Upper lobe of right lung (tissue), 1 donor: ENCODE measurements around the gene BRD4. TPM values are rescaled to one million over a fixed set of nuclear protein-coding genes. Genes with fewer than 3 reads are reported as not detected.
A peak's percentile ranks its signal among the peaks of the same experiment; 100 is the strongest.

Source experiments
- ATAC-seq: fragments of 200-7000 bp; cut with Tn5 transposase; one replicate; pipeline ENCODE4 v1.9.1; 2020; ENCODE audit warnings: mild to moderate bottlenecking, moderate library complexity
- DNase-seq: peaks from one replicate; pipeline ENCODE4 v3.0.0-alpha.2; 2020
- H3K27ac ChIP-seq: fragments of 200-600 bp; one replicate; pipeline ENCODE4 v1.8.0; 2022
- H3K27me3 ChIP-seq: fragments of 200-600 bp; one replicate; pipeline ENCODE4 v1.8.0; 2022; ENCODE audit warnings: mild to moderate bottlenecking
- H3K36me3 ChIP-seq: fragments of 200-600 bp; one replicate; pipeline ENCODE4 v1.8.0; 2022
- H3K4me1 ChIP-seq: fragments of 200-600 bp; one replicate; pipeline ENCODE4 v1.8.0; 2022
- H3K4me3 ChIP-seq: fragments of 200-600 bp; one replicate; pipeline ENCODE4 v1.8.0; 2022; ENCODE audit warnings: mild to moderate bottlenecking
- H3K9me3 ChIP-seq: fragments of 200-600 bp; one replicate; pipeline ENCODE4 v1.8.0; 2022
- intact Hi-C: fragments of 100-400 bp; cut with DNase I; formaldehyde crosslinking; loops from one replicate; pipeline ENCODE4 v1.11.0; 2022
- total RNA-seq: library from RNA; stranded (reverse); fragmentation: NEBNext Ultra II Directional; extraction: Animal tissue kit (Norgen Biotek cat#: 25700); gene quantifications from one replicate; pipeline ENCODE4 v1.2.1, GENCODE V29; 2021
- TF ChIP-seq, protein P1 (sequence below): fragments of 200-600 bp; IDR thresholded peaks from one replicate; pipeline ENCODE4 v1.8.0; 2022; ENCODE audit warnings: antibody characterized with exemption
- donor health status: DM: no; HTN: yes; CAD: no; lungs with severe emphysema.

BRD4 gene
- total RNA-seq, 1 donor from 2014 or later = 101 TPM

DNA sequence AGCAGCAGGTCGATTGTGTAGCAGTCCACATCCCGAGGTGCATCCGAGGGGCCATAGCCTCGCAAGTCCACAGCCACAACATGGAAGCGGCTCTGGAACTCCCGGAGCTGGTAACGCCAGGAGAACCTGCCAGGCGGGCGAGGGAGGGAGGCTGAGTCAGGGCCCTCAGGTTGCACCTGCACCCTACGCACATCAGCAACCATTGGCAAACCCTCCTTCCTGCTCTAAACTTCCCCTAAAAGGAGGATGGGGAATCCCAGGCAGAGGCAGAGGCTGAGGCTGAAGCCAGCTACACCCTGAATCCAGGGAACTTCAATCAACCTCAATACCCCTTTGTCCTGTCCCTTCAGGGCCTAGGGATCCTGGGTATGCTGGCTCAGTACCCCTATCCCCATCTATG lies 101.1 kb downstream of the BRD4 start:
- DNase-seq (no peak), ATAC-seq (no peak)
- H3K9me3 ChIP-seq = no peaks in the 10 kb centered on the region
- TF ChIP-seq, protein P1, sequence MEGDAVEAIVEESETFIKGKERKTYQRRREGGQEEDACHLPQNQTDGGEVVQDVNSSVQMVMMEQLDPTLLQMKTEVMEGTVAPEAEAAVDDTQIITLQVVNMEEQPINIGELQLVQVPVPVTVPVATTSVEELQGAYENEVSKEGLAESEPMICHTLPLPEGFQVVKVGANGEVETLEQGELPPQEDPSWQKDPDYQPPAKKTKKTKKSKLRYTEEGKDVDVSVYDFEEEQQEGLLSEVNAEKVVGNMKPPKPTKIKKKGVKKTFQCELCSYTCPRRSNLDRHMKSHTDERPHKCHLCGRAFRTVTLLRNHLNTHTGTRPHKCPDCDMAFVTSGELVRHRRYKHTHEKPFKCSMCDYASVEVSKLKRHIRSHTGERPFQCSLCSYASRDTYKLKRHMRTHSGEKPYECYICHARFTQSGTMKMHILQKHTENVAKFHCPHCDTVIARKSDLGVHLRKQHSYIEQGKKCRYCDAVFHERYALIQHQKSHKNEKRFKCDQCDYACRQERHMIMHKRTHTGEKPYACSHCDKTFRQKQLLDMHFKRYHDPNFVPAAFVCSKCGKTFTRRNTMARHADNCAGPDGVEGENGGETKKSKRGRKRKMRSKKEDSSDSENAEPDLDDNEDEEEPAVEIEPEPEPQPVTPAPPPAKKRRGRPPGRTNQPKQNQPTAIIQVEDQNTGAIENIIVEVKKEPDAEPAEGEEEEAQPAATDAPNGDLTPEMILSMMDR = no peak
- intact Hi-C loops = no loop called here
- H3K4me3 ChIP-seq = no peak overlapping the region
- H3K4me1 ChIP-seq = peaks cover 8% of the 10 kb centered on the region
- peaks cover 11% of the 10 kb centered on the region for H3K36me3 ChIP-seq
- H3K27me3 ChIP-seq = no peaks in the 10 kb centered on the region
- no peak overlapping the region for H3K27ac ChIP-seq

DNA sequence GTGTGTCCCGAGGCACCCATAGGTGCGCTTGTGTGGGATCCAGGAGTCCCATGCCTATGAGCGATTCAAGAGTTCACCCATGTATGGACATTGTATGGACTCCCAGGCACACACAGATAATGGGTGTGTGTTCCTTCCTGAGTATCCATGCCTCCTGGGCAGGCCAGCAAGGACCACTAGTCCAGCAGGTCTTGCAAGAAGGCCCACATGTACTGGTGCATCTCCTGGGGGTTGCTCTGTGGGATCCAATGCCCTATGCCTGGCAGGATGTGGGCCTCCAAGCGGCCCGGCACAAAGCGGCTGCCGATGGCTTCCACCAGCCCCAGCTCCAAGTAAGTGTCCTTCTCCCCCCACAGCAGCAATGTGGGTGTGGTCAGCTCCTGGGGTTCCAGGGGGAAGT lies 105.1 kb downstream of the BRD4 start:
- DNase-seq (no peak), ATAC-seq (no peak)
- H3K27me3 ChIP-seq = no peaks in the 10 kb centered on the region
- no peak overlapping the region for H3K4me3 ChIP-seq
- H3K36me3 ChIP-seq = no peaks in the 10 kb centered on the region
- H3K9me3 ChIP-seq = no peaks in the 10 kb centered on the region
- H3K4me1 ChIP-seq = peaks cover 20% of the 10 kb centered on the region
- TF ChIP-seq, protein P1 = no peak
- intact Hi-C loops = no loop called here
- H3K27ac ChIP-seq = no peak overlapping the region

DNA sequence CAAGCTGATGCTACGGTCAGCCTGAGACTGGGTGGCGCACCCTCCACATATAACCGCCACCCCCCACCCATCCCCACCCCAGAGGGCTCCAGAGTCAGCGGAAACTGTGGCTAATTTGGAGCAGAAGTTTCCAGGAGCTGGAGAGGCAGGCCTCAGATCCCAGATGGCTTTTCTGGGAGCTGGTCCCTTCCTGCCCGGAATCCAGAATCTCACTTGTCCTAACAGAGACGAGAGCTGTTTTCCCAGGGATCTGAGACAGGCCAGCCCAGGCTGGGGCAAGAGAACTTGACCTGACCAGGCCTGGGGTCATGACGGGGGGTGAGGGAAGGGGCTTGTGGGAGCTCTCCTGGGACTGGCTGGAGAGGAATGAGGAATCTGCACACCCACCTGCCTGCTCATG lies 106.6 kb downstream of the BRD4 start:
- Histone ChIP-seq H3K27ac (no peak overlapping the region), H3K9me3 (no peaks in the 10 kb centered on the region), H3K36me3 (no peaks in the 10 kb centered on the region), H3K4me3 (no peak overlapping the region), H3K27me3 (no peaks in the 10 kb centered on the region), H3K4me1 (peaks cover 13% of the 10 kb centered on the region)
- DNase-seq (no peak), ATAC-seq (no peak)
- intact Hi-C loops = no loop called here
- TF ChIP-seq, protein P1 = no peak

DNA sequence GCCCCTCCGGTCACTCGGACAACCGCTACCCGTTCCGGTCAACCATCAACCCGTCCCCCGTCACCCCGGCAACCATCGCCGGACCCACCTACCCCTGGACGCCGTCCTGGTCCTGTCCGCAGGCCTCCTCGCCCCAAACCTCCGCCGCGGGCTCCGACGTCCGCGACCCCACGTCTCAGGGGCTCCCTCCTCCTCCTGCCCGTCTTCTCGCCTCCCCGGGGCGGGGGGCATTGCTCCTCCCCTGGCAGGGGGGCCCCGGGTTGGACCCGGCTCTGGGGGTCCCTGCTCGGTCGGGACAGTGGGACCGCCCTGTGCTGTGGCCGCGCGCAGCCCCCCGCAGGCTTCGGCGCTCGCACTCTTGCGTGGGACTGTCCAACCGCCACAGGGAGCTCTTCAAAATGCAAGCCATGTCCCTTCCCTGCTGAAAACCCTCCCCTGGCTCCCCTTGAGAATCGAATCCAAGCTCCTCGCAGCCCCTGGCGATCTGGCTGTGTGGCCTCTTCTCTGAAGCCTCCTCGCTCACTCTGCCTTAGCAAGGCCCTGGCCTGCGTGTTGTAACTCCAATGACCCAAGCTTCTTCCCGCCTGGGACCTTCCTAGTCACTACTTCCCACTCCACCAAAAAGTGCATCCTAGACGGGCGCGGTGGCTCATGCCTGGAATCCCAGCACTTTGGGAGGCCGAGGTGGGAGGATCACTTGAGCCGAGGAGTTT lies 108.5 kb downstream of the BRD4 start:
- peak overlapping the region; percentile 32 for H3K27ac ChIP-seq
- TF ChIP-seq, protein P1 = no peak
- H3K4me1 ChIP-seq = peaks cover 13% of the 10 kb centered on the region
- intact Hi-C loops = no loop called here
- DNase-seq = no peak
- no peaks in the 10 kb centered on the region for H3K27me3 ChIP-seq
- H3K36me3 ChIP-seq = no peaks in the 10 kb centered on the region
- H3K4me3 ChIP-seq = peak overlapping the region; percentile 62
- H3K9me3 ChIP-seq = no peaks in the 10 kb centered on the region
- peak; percentile 31 for ATAC-seq

DNA sequence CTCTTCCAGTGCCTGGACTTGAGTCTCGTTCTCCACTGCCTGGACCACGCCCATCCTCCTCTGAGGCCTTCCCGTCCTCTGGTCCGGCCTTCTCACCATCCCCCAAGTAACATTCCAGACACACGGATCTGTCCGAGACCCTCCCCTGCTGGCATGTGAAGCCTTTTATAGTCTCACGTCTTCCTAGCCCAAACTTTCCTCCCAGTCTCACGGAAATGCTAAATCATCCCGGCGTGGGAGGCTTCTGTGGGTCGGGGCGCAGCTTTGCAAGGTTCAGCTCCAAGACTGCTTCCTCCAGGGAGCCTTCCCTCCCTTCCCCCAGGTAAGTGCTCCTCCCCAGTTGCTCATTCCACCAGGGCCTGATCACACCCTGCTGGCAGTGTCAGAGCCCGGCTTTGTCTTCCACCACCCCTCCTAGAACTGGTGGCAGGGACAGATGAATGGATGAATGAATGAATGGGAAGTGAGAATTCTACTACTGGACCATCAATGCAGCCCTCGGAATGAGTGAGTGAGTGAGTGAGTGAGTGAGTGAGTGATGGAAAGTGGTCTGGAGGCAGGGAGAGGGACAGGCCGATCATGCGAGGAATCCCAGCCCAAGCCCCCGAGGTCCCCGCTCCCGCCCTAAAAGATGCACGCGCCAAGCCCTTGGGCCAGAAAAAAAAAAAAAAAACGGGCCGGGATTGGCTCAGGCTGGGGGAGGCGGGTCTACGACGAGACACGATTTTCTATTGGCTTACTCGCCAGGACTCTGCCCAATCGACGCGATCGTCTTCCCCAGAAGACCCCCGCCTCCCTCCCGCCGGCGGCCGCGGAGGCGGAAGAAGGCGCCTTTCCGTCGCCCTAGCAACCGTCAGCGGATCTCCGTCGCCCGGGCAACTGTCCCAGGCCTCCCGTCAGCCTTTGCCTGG lies 109.3 kb downstream of the BRD4 start:
- ATAC-seq = peak; percentile 95
- peaks cover 13% of the 10 kb centered on the region for H3K4me1 ChIP-seq
- H3K9me3 ChIP-seq = no peaks in the 10 kb centered on the region
- peak; percentile 89 for DNase-seq
- TF ChIP-seq, protein P1 = no peak
- no peaks in the 10 kb centered on the region for H3K27me3 ChIP-seq
- intact Hi-C loops = no loop called here
- H3K36me3 ChIP-seq = no peaks in the 10 kb centered on the region
- peak overlapping the region; percentile 62 for H3K4me3 ChIP-seq
- H3K27ac ChIP-seq = no peak overlapping the region
